NAMALWA (cell line): ENCODE data around the gene CST7.
"Not testable (repeated sequence)": the region's sequence is repeated elsewhere in the genome, so short reads cannot be mapped to it uniquely, and the experiment has no call there.

ENCODE experiments used
- DNase-seq: peaks from one replicate; pipeline ENCODE4 v3.0.0-alpha.2; 2015; ENCODE audit warnings: low spot score

CST7 gene

GRCh38 chr20:24929867-24930723, 19.0 kb upstream of the CST7 start:
- DNase-seq, result not testable (repeated sequence)

GRCh38 chr20:24930724-24931688, 18.1 kb upstream of the CST7 start:
- DNase-seq, result not testable (repeated sequence)

GRCh38 chr20:24931893-24932292, 17.2 kb upstream of the CST7 start:
- not testable (repeated sequence) for DNase-seq

- DNase-seq, result no peak
Observed at GRCh38 chr20:24933266-24933908, 15.7 kb upstream of the CST7 start.

- no peak for DNase-seq
Observed at GRCh38 chr20:24934101-24934661, 14.9 kb upstream of the CST7 start.

GRCh38 chr20:24934716-24935115, 14.4 kb upstream of the CST7 start:
- no peak for DNase-seq

GRCh38 chr20:24935140-24935539, 13.9 kb upstream of the CST7 start:
- DNase-seq, result no peak

GRCh38 chr20:24935766-24936525, 13.1 kb upstream of the CST7 start:
- DNase-seq, result no peak

- DNase-seq, result no peak
Observed at GRCh38 chr20:24936526-24937407, 12.3 kb upstream of the CST7 start.

- no peak for DNase-seq
Observed at GRCh38 chr20:24937579-24937978, 11.5 kb upstream of the CST7 start.

GRCh38 chr20:24938498-24938897, 10.6 kb upstream of the CST7 start:
- DNase-seq, result no peak

- DNase-seq, result no peak
Observed at GRCh38 chr20:24939036-24939435, 10.0 kb upstream of the CST7 start.

GRCh38 chr20:24942679-24943078, 6.4 kb upstream of the CST7 start:
- DNase-seq, result no peak

- no peak for DNase-seq
Observed at GRCh38 chr20:24943196-24943595, 5.9 kb upstream of the CST7 start.

GRCh38 chr20:24943731-24944130, 5.3 kb upstream of the CST7 start:
- no peak for DNase-seq

GRCh38 chr20:24946376-24946775, 2.7 kb upstream of the CST7 start:
- not testable (repeated sequence) for DNase-seq

GRCh38 chr20:24948396-24948938, 602 bp upstream of the CST7 start:
- not testable (repeated sequence) for DNase-seq

- DNase-seq, result no peak
Observed at GRCh38 chr20:24949756-24950127, 673 bp downstream of the CST7 start.

GRCh38 chr20:24950128-24950835, 1.2 kb downstream of the CST7 start:
- DNase-seq, result no peak
